Astrocyte (in vitro differentiated cells and primary cell): Measurements from ENCODE around the gene CHST11.

Source experiments
- EZH2 ChIP-seq: IDR thresholded peaks from 2 replicates; pipeline ENCODE4 v1.6.1; 2012; ENCODE audit warnings: mild to moderate bottlenecking, low read length, inconsistent platforms; ENCODE audit not compliant: insufficient read depth
- TF ChIP-seq, protein P1 (sequence below): IDR thresholded peaks from 2 replicates; pipeline ENCODE4 v1.5.1; 2011; ENCODE audit warnings: low read depth, mild to moderate bottlenecking, inconsistent platforms, low read length, moderate library complexity; ENCODE audit not compliant: insufficient read depth

DNA sequence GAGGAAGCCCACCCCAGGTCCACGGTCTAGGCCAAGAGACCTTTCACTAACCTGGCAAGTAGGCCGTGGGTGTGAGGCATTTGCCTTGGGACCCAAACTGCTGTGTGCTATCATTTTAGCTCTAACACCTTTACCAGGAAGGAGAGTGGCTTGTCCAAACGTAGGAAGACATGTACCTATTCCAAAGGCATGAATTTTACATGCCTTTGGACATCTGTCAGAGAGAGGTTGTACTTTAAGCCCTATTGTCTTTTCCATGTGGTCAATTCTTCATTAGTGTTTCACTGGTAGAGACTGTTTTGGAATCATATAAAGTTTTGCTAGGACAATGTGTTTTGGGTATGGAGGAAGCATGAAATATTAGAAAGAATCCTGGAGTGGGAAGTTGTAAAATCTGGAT lies 352.5 kb downstream of the CHST11 start:
- TF ChIP-seq, protein P1, sequence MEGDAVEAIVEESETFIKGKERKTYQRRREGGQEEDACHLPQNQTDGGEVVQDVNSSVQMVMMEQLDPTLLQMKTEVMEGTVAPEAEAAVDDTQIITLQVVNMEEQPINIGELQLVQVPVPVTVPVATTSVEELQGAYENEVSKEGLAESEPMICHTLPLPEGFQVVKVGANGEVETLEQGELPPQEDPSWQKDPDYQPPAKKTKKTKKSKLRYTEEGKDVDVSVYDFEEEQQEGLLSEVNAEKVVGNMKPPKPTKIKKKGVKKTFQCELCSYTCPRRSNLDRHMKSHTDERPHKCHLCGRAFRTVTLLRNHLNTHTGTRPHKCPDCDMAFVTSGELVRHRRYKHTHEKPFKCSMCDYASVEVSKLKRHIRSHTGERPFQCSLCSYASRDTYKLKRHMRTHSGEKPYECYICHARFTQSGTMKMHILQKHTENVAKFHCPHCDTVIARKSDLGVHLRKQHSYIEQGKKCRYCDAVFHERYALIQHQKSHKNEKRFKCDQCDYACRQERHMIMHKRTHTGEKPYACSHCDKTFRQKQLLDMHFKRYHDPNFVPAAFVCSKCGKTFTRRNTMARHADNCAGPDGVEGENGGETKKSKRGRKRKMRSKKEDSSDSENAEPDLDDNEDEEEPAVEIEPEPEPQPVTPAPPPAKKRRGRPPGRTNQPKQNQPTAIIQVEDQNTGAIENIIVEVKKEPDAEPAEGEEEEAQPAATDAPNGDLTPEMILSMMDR = no peak
- TF ChIP-seq EZH2 = no peak
